AG10803 (cell line): ENCODE results near the gene OPN1LW.

Experiments
- DNase-seq: peaks from one replicate; pipeline ENCODE4 v3.0.0; 2010; ENCODE audit warnings: low read depth
- H3K4me3 ChIP-seq: 2 replicates; pipeline ENCODE4 v1.5.1; 2011; ENCODE audit warnings: mild to moderate bottlenecking, low read length, control low read depth
- TF ChIP-seq, protein P1 (sequence below): conservative IDR thresholded peaks from 2 replicates; pipeline ENCODE4 v1.5.1; 2011; ENCODE audit warnings: mild to moderate bottlenecking, low read length, control low read depth, inconsistent platforms

OPN1LW gene

DNA sequence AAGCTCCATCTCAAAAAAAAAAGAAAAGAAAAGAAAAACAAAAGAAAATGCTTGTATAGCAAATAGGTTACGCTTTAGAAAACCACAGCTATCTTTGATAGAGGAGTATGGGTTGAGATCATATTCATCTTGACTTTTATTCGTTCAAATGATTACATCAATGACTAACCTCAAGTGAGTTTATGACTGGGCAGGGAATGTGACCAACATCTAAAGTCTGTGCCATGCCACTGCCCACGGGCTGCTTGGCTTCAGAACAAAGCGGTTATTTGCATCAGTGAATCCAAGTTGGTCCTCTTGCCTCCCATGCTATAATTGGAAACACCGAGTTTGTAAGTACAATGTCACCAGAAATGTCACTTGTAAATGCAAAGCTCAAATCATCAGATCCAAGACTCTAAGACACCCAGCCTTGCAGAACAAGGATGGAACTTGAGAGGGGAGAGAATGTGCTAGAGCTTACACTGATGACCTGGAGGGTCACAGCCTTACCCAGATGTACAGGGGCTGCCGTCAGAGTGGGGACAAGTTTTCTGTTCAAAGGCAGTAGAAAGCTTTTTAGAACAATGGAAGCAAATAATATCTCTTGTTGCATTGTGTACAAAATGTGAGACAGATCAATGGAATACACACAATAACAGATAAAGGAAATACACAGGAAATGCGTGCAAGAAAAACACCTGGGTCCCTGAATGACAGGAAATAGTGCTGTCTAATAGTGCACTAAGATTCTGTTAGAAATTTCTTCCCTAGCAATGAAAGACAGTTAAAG, 8.4 kb upstream of the OPN1LW start:
- TF ChIP-seq, protein P1, sequence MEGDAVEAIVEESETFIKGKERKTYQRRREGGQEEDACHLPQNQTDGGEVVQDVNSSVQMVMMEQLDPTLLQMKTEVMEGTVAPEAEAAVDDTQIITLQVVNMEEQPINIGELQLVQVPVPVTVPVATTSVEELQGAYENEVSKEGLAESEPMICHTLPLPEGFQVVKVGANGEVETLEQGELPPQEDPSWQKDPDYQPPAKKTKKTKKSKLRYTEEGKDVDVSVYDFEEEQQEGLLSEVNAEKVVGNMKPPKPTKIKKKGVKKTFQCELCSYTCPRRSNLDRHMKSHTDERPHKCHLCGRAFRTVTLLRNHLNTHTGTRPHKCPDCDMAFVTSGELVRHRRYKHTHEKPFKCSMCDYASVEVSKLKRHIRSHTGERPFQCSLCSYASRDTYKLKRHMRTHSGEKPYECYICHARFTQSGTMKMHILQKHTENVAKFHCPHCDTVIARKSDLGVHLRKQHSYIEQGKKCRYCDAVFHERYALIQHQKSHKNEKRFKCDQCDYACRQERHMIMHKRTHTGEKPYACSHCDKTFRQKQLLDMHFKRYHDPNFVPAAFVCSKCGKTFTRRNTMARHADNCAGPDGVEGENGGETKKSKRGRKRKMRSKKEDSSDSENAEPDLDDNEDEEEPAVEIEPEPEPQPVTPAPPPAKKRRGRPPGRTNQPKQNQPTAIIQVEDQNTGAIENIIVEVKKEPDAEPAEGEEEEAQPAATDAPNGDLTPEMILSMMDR = no peak
- H3K4me3 ChIP-seq = no peak overlapping the region
- DNase-seq = no peak

DNA sequence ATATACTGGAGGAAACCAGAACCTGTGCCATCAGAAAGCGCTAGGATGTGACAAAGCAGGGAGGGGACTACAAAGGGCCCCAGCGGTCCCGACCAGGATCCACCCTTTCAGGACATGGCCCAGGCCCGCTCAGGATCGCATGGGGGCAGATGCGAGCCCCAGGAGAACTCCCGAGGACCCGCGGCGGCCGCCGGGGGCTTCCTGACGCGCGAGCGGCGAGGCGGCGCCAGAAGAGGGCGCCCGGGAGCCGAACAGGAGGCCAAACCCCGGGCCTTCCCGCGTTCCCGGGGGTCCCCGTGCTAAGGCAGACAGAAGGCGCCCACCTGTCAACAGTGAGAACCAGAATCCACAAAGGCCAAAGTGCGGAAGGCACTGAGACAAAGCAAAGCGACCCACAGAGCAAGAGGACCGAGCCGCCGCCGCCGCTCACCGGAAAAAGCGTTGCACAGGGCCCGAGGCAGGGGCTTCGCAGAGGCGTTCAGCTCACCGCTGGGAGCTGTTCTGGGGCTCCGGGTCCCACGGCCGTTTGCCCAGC, 7.3 kb upstream of the OPN1LW start:
- TF ChIP-seq, protein P1 = peak; percentile 49
- peak; percentile 29 for DNase-seq
- peak overlapping the region; percentile 37 for H3K4me3 ChIP-seq

DNA sequence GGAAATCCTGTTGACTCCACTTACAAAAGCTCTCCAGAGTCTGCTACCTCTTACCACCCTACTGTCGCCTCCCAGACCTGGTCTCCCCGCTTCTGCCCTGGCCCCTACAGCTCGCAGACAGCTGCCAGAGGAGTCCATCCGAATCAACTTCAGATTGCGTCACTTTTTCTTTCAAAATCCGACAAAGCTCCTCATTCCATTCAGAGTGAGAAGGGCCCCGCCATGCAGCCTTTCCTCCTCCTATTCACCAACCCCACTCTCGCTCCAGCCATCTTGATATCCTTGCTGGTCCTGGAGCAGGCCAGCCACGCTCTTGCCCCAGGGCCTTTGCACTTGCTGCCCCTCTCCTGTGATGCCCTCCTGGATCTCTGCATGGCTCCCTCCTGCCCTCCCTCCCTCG, 5.2 kb upstream of the OPN1LW start:
- TF ChIP-seq, protein P1 = no peak
- H3K4me3 ChIP-seq = no peak overlapping the region
- no peak for DNase-seq

DNA sequence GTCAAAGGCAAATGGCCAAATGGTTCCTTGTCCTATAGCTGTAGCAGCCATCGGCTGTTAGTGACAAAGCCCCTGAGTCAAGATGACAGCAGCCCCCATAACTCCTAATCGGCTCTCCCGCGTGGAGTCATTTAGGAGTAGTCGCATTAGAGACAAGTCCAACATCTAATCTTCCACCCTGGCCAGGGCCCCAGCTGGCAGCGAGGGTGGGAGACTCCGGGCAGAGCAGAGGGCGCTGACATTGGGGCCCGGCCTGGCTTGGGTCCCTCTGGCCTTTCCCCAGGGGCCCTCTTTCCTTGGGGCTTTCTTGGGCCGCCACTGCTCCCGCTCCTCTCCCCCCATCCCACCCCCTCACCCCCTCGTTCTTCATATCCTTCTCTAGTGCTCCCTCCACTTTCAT, 3.8 kb upstream of the OPN1LW start:
- TF ChIP-seq, protein P1 = no peak
- H3K4me3 ChIP-seq = no peak overlapping the region
- no peak for DNase-seq

DNA sequence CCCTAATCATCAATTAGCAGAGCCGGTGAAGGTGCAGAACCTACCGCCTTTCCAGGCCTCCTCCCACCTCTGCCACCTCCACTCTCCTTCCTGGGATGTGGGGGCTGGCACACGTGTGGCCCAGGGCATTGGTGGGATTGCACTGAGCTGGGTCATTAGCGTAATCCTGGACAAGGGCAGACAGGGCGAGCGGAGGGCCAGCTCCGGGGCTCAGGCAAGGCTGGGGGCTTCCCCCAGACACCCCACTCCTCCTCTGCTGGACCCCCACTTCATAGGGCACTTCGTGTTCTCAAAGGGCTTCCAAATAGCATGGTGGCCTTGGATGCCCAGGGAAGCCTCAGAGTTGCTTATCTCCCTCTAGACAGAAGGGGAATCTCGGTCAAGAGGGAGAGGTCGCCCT, 3.3 kb upstream of the OPN1LW start:
- TF ChIP-seq, protein P1 = no peak
- no peak for DNase-seq
- no peak overlapping the region for H3K4me3 ChIP-seq

DNA sequence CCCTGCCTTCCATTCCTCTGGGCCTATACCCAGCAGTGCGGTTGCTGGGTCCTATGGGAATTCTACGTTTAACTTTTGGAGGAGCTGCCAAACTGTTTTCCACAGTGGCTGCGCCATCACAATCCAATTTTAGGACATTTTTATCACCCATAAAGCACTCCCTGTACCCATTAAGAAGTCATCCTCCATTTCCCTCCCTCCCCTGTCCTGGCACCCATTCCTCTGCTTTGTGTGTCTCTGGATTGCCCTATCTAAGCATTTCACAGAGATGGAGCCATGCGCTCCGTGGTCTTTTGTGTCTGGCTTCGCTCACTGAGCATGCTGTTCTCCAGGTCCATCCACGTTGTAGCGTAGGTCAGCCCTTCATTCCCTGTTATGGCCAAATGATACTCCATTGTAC, 1.7 kb upstream of the OPN1LW start:
- no peak overlapping the region for H3K4me3 ChIP-seq
- TF ChIP-seq, protein P1 = no peak
- DNase-seq = no peak
